GM12891 (cell line): ENCODE data around the gene USF3.

Experiments used
- PAX5 ChIP-seq: IDR thresholded peaks from 2 replicates; pipeline ENCODE4 v1.6.1; 2011; ENCODE audit warnings: low read length, moderate library complexity, mild to moderate bottlenecking; ENCODE audit not compliant: insufficient read depth, severe bottlenecking
- POLR2A ChIP-seq: IDR thresholded peaks from 2 replicates; pipeline ENCODE4 v1.6.1; 2011; ENCODE audit warnings: low read depth, low read length, control low read depth
- POLR2AphosphoS5 ChIP-seq: IDR thresholded peaks from 2 replicates; pipeline ENCODE4 v1.6.1; 2011; ENCODE audit warnings: low read depth, low read length, control low read depth
- POU2F2 ChIP-seq: IDR thresholded peaks from 2 replicates; pipeline ENCODE4 v1.6.1; 2011; ENCODE audit warnings: low read depth, mild to moderate bottlenecking, control low read depth, low read length, moderate library complexity
- SPI1 ChIP-seq: IDR thresholded peaks from 2 replicates; pipeline ENCODE4 v1.6.1; 2011; ENCODE audit warnings: low read depth, low read length, control low read depth
- TAF1 ChIP-seq: IDR thresholded peaks from 2 replicates; pipeline ENCODE4 v1.6.1; 2011; ENCODE audit warnings: low read depth, low read length, control low read depth

- TF ChIP-seq POLR2A, result no peak
- no peak for TF ChIP-seq TAF1
- TF ChIP-seq POLR2AphosphoS5, result no peak
- TF ChIP-seq POU2F2, result no peak
- TF ChIP-seq SPI1, result no peak
- TF ChIP-seq PAX5, result no peak
These were observed 33.6 kb downstream of the USF3 start for GRCh38 chr3:113662824-113663223.
